DMS153 treated with DMSO at 0.1 percent for 48 hours (cell line): ENCODE measurements around the gene ZNF474.

ENCODE experiments used
- DNase-seq: peaks from one replicate; lab custom pipeline; 2025; ENCODE audit not compliant: unreplicated experiment; lab: John Stamatoyannopoulos, UW

The ZNF474 gene

GRCh38 chr5:122118356-122118948 is 10.9 kb upstream of the ZNF474 start:
- DNase-seq, result no peak

DNA sequence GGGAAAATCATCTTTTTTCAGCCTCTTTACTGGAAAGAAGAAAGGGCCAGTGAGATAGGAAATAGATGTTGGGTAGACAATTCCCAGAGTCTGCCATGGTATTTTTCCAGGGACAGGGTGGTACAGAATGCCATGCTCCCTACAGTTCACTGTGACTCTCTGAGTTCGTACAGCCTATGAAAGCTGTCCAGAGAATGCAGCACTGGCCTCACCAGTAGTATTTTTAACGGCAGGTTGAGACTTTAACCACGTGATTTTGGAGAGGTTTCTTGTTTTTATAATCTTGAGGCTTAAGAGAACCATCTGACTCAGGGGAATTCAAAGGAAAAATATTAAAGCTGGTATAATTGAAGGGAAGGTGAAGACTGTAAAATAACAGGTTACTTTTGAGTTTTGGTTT is 10.1 kb upstream of the ZNF474 start:
- no peak for DNase-seq

- no peak for DNase-seq
Measured at GRCh38 chr5:122120493-122120892, 8.9 kb upstream of the ZNF474 start.

- DNase-seq, result no peak
Measured at GRCh38 chr5:122120957-122121356, 8.4 kb upstream of the ZNF474 start.

GRCh38 chr5:122121479-122122465 is 7.6 kb upstream of the ZNF474 start:
- DNase-seq, result no peak

- no peak for DNase-seq
Measured at GRCh38 chr5:122124766-122125165, 4.6 kb upstream of the ZNF474 start.

DNA sequence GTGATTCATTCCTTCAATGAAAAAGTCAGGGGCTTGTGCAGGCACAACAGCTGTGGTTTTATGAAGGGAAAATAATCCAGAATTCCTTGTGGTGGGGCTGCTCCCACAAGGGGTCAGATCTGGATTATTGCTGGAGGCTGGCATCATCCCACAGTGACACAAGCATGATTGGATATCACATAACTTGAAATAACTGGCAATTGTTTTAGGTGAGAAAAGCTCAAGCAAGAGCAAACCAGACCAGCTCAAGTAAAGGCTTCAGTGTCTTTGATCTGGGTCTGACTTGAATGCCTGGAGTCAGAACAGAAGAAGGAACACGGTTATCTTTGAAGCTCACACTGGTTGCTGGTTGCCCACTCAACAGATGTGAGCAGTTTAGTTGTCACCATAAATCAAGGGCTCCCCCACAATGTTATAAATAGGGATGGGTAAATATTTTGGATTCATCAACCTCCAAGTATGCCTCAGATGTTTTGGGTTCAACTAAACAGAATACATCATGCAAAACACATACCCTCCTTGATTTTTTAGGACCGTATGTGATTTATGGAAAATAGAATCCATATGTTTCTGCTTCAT is 3.1 kb upstream of the ZNF474 start:
- DNase-seq, result no peak

GRCh38 chr5:122126756-122127321 is 2.5 kb upstream of the ZNF474 start:
- no peak for DNase-seq

DNA sequence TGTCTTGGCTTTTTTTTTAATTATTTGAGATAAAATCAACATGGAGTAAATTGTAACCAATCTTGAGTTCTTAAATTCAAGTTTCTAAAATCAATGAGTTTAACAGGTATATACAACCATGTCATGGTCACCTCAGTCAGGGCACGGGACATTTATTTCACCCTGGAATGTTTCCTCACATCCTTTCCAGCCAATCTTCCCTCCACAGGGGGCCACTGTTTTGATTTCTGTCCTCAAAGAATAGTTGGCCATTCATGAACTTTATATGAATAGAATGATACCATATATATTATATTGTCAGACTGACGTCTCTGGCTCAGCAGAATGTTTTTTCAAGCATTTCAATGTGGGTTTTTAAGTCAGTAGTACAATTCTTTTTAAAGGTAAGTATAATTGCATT is 806 bp downstream of the ZNF474 start:
- DNase-seq, result no peak

GRCh38 chr5:122137702-122138101 is 8.4 kb downstream of the ZNF474 start:
- DNase-seq, result no peak

- DNase-seq, result no peak
Measured at GRCh38 chr5:122138356-122138755, 9.0 kb downstream of the ZNF474 start.

DNA sequence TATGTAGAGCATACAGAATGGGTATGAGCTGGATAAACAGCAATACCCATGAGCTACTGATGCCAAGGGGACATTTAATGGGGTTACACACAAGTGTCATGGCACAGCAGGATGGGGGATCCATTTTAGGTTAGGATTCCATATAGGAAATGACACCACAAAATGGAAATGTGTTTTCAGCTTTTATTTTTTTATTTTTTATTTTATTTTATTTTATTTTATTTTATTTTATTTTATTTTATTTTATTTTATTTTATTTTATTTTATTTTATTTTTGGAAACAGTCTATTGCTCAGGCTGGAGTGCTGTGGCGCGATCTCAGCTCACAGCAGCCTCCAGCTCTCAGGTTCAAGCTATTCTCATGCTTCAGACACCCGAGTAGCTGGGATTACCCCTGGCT is 11.6 kb downstream of the ZNF474 start:
- no peak for DNase-seq

DNA sequence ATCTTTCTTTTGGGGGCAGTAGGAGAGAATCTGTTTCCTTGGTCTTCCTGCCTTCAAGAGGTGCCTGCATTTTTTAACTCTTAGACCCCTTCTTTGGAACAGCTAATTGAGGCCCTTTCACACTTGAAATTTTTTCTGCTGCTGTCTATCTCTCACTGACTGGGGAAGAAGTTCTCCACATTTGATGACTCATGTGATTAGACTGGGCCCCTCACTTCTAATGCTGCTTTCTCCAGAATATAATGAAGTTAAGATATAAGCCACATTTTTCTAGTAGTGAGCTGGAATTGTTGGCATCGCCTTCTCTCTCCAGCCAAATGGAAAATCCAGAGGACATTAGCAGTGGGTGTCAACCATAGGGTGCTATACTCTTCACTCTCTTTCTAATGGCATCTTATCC is 12.4 kb downstream of the ZNF474 start:
- DNase-seq, result no peak

- no peak for DNase-seq
Measured at GRCh38 chr5:122142480-122143164, 13.3 kb downstream of the ZNF474 start.

- DNase-seq, result no peak
Measured at GRCh38 chr5:122144236-122144635, 14.9 kb downstream of the ZNF474 start.

GRCh38 chr5:122145906-122146305 is 16.6 kb downstream of the ZNF474 start:
- no peak for DNase-seq

GRCh38 chr5:122149321-122150090 is 20.2 kb downstream of the ZNF474 start:
- DNase-seq, result no peak

DNA sequence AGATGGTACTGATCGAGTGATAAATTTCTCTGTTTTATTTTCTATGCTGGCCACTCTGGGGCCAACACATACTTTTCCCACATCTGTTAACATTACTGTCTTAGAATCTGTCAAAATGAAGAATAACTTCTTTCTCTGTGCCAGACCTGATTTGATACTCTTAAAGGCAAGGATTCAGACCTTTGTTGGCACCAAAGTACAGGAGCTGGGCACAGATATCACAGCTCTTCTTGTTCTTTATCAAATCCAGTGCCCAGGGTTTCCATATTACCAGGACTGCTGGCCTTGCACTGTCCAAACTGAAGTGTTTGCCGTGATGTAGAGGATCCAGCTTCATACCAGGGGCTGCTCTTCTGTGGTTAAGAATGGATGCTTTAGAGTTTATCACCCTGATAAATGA is 20.9 kb downstream of the ZNF474 start:
- DNase-seq, result no peak

GRCh38 chr5:122151640-122152039 is 22.3 kb downstream of the ZNF474 start:
- DNase-seq, result no peak

GRCh38 chr5:122152266-122152900 is 23.0 kb downstream of the ZNF474 start:
- DNase-seq, result no peak
